ENCODE data around the gene PTHLH. TPM values are rescaled to one million over a fixed set of nuclear protein-coding genes. Genes with fewer than 3 reads are reported as not detected.
A peak's percentile ranks its signal among the peaks of the same experiment; 100 is the strongest.

Gene PTHLH
- total RNA-seq, 2 experiments from 2014 or later: not detected

GRCh38 chr12:27995406-27995805 lies 22.9 kb upstream of the PTHLH start:
- Mint-ChIP-seq H3K9me3 (no peaks in the 10 kb centered on the region), H3K4me3 (no peak overlapping the region), H3K27ac (no peak overlapping the region), H3K36me3 (ENCODE audit: low read depth) (no peaks in the 10 kb centered on the region), H3K4me1 (ENCODE audit: low read depth) (no peaks in the 10 kb centered on the region), H3K27me3 (ENCODE audit: low read depth) (peaks cover 5% of the 10 kb centered on the region)
- intact Hi-C loops (cut with micrococcal nuclease): no loop called here
- no peak for DNase-seq
- CTCF ChIA-PET: no interaction called here

DNA sequence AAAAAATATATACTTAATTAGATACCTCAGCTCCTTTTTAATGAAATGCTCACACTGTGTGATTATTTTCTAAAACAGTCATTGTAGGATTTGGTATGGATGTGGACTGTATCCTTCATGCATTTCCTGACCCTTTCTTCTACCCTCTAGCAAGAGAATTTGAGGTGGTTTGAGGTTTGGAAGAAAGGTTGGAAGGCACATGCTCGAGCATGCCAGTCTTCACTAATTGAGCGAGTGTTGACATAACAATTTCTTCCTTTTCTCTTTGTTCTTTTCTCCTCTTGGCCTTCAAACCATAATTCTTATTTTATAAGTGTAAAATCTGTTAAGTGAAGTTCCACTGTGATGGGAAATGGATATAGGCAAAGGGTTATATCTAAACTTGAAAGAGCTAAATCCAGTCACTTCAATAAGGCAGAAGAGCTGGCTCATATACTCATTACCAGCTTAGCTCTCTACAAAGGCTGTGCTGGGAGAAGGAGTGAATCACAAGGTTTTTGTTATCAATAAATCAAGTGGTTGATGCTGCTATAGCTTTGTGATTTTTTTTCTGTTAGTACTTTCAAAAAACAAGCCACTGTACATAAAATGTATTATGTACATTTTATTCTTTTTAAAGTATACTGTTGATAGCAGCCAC lies 16.2 kb upstream of the PTHLH start:
- Mint-ChIP-seq H3K27ac (no peak overlapping the region), H3K9me3 (no peaks in the 10 kb centered on the region), H3K27me3 (ENCODE audit: low read depth) (peaks cover 12% of the 10 kb centered on the region), H3K36me3 (ENCODE audit: low read depth) (no peaks in the 10 kb centered on the region), H3K4me3 (no peak overlapping the region), H3K4me1 (ENCODE audit: low read depth) (no peaks in the 10 kb centered on the region)
- CTCF ChIA-PET: interaction anchor here (0.6 kb wide), 1 partner anchor 18 kb away, joined by 3 read pairs; no protein-coding TSS in a partner anchor
- DNase-seq: no peak
- intact Hi-C loops (cut with micrococcal nuclease): no loop called here

DNA sequence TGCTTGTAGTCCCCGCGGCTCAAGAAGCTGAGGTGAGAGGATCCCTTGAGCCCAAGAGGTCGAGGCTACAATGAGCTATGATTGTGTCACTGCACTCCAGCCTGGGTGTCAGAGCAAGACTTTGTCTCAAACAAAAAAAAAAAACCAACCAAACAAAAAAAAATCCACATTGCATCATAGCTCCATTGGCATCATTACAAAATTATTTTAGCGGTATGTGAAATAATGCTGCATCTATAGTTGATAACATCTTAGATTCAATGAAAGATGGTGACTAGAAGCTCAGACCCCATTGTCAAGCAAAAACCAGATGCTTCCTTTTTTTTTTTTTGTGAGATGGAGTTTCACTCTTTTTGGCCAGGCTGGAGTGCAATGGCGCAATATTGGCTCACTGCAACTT lies 14.8 kb upstream of the PTHLH start:
- H3K27ac Mint-ChIP-seq: no peak overlapping the region
- intact Hi-C loops (cut with micrococcal nuclease): no loop called here
- DNase-seq: no peak
- no peaks in the 10 kb centered on the region for H3K36me3 Mint-ChIP-seq (ENCODE audit: low read depth)
- no peaks in the 10 kb centered on the region for H3K9me3 Mint-ChIP-seq
- H3K4me3 Mint-ChIP-seq: no peak overlapping the region
- H3K4me1 Mint-ChIP-seq (ENCODE audit: low read depth): no peaks in the 10 kb centered on the region
- CTCF ChIA-PET: interaction anchor here (0.7 kb wide), 1 partner anchor 118 kb away, joined by 4 read pairs; no protein-coding TSS in a partner anchor
- peaks cover 17% of the 10 kb centered on the region for H3K27me3 Mint-ChIP-seq (ENCODE audit: low read depth)

GRCh38 chr12:27984275-27984674 lies 11.7 kb upstream of the PTHLH start:
- CTCF ChIA-PET: no interaction called here
- DNase-seq: no peak
- H3K27me3 Mint-ChIP-seq (ENCODE audit: low read depth): peaks cover 28% of the 10 kb centered on the region
- H3K36me3 Mint-ChIP-seq (ENCODE audit: low read depth): no peaks in the 10 kb centered on the region
- H3K27ac Mint-ChIP-seq: no peak overlapping the region
- intact Hi-C loops (cut with micrococcal nuclease): no loop called here
- no peak overlapping the region for H3K4me3 Mint-ChIP-seq
- no peaks in the 10 kb centered on the region for H3K9me3 Mint-ChIP-seq
- H3K4me1 Mint-ChIP-seq (ENCODE audit: low read depth): no peaks in the 10 kb centered on the region

DNA sequence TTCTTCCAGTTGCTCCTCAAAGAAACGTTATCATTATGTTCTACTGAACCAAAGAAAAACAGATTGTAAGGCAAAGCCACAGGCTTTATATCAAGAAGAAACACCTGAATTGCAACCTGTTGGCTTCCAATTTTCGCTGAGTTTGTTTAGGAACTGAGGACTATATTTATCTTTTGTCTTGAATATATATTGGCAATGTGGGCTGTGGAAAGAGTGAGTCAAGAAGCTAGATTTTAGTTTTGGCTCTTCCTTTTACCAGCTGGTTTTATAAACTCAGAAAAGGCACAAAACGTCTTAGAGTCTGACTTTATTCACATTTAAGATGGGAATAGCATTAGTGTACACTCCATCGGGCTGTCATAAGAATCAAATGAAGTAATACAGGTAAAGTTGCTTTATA lies 10.4 kb upstream of the PTHLH start:
- intact Hi-C loops (cut with micrococcal nuclease): no loop called here
- H3K36me3 Mint-ChIP-seq (ENCODE audit: low read depth): no peaks in the 10 kb centered on the region
- H3K4me3 Mint-ChIP-seq: no peak overlapping the region
- no peaks in the 10 kb centered on the region for H3K9me3 Mint-ChIP-seq
- DNase-seq: no peak
- H3K4me1 Mint-ChIP-seq (ENCODE audit: low read depth): no peaks in the 10 kb centered on the region
- H3K27me3 Mint-ChIP-seq (ENCODE audit: low read depth): peaks cover 37% of the 10 kb centered on the region
- CTCF ChIA-PET: interaction anchor here (0.7 kb wide), 1 partner anchor 1123 kb away, joined by 3 read pairs; no protein-coding TSS in a partner anchor
- H3K27ac Mint-ChIP-seq: no peak overlapping the region

DNA sequence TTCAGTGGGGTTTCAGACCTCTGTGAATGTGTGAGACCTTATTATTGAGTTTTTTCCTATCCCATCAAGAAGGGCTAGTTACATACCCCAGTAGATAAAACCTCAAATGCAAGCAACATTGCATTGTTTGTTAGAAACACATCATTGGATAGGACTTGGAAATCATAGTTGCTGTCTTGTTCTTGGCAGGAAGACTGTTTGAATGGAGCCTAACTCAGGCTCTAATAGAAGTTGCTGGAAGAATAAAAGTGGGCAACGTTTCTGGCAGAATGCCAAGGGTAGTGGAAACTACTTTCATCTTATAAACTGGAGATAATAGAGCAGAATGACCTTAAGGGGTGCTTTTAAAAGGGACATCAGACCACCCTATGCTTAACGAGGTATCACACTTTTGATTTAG lies 9.9 kb upstream of the PTHLH start:
- H3K4me1 Mint-ChIP-seq (ENCODE audit: low read depth): no peaks in the 10 kb centered on the region

GRCh38 chr12:27981874-27982273 lies 9.3 kb upstream of the PTHLH start:
- no peak for DNase-seq
- Mint-ChIP-seq H3K36me3 (ENCODE audit: low read depth) (no peaks in the 10 kb centered on the region), H3K4me1 (ENCODE audit: low read depth) (no peaks in the 10 kb centered on the region), H3K4me3 (no peak overlapping the region), H3K27me3 (ENCODE audit: low read depth) (peaks cover 45% of the 10 kb centered on the region), H3K9me3 (no peaks in the 10 kb centered on the region), H3K27ac (no peak overlapping the region)
- CTCF ChIA-PET: no interaction called here
- intact Hi-C loops (cut with micrococcal nuclease): no loop called here

More for the DNA sequence above, 9.9 kb upstream of the PTHLH start:
- peaks cover 40% of the 10 kb centered on the region for H3K27me3 Mint-ChIP-seq (ENCODE audit: low read depth)
- H3K9me3 Mint-ChIP-seq: no peaks in the 10 kb centered on the region
- DNase-seq: no peak
- CTCF ChIA-PET: no interaction called here
- intact Hi-C loops (cut with micrococcal nuclease): no loop called here
- no peak overlapping the region for H3K27ac Mint-ChIP-seq
- no peaks in the 10 kb centered on the region for H3K36me3 Mint-ChIP-seq (ENCODE audit: low read depth)
- no peak overlapping the region for H3K4me3 Mint-ChIP-seq

DNA sequence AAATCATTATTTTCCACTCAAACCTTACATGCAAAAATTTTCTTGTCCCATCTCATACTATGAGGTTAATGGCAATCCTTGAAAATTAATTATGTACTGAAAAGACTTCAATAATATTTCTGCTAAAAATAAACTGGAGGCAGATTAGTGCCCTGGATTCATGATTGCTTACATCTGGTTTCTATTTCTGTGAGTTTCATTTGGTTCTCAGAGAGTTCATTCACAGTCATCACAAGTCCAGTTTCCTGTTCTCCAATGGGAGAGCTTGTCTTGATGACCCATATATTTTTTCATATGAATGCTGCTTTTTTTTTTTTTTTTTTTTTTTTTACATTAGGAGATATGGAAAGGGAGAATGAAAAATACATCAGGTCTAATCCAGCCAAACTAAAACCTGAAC lies 6.6 kb upstream of the PTHLH start:
- CTCF ChIA-PET: no interaction called here
- Mint-ChIP-seq H3K4me3 (no peak overlapping the region), H3K27me3 (ENCODE audit: low read depth) (peaks cover 68% of the 10 kb centered on the region), H3K36me3 (ENCODE audit: low read depth) (no peaks in the 10 kb centered on the region), H3K4me1 (ENCODE audit: low read depth) (peaks cover 7% of the 10 kb centered on the region), H3K9me3 (no peaks in the 10 kb centered on the region), H3K27ac (no peak overlapping the region)
- DNase-seq: no peak
- intact Hi-C loops (cut with micrococcal nuclease): loop anchor here (5.0 kb wide), 1 partner anchor 88 kb away; no protein-coding TSS in a partner anchor

DNA sequence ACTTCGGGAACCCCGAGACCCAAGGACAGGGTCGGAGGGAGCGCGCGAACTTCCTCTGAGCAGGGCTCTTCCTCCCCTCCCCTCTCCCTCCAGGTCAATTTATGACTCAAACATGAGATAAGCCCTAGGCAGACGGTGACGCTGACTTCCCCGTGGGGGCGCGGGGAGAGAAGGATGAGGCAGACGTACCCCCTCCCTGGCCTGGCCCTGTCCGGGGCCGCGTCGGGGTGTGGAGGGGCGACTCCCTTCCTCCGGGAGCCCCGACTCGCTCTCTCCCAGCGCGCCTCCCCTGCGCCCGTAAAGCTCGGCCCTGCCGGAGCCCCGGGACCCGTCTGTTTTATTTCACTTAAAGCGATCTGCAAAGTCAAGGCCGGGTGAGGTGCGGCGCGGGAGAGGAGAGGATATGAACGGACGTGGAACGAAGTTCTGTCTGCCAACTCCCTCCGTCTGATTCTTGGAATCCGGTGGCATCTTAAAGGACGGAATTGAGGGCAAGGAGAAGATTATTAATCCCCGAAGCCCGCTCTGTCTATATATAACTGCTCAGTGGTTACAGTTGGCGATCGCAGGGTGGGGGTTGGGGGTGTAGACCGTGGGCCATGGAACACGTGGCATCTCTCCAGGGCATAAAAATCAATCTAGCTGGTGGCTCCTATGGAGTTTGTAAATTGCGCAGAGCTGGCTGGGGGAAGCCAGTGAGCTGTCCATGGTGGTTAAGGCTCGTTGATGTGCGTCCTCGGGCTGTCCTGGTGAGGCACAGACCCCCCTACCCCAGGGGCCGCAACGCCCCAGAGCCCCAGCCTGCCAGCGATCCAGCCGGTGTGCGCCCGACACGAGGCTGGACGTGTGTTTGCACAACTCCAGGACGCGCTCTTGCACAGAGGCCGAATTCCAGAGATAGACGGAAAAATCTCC lies 2.9 kb upstream of the PTHLH start:
- Mint-ChIP-seq H3K36me3 (ENCODE audit: low read depth) (no peaks in the 10 kb centered on the region), H3K9me3 (no peaks in the 10 kb centered on the region), H3K4me3 (peak overlapping the region; percentile 53), H3K27me3 (ENCODE audit: low read depth) (peaks cover 82% of the 10 kb centered on the region), H3K4me1 (ENCODE audit: low read depth) (peaks cover 20% of the 10 kb centered on the region), H3K27ac (no peak overlapping the region)
- DNase-seq: peak; percentile 29
- CTCF ChIA-PET: no interaction called here
- intact Hi-C loops (cut with micrococcal nuclease): loop anchor here (1.0 to 5.0 kb wide), 3 partner anchors 8 to 278 kb away; no protein-coding TSS in a partner anchor

DNA sequence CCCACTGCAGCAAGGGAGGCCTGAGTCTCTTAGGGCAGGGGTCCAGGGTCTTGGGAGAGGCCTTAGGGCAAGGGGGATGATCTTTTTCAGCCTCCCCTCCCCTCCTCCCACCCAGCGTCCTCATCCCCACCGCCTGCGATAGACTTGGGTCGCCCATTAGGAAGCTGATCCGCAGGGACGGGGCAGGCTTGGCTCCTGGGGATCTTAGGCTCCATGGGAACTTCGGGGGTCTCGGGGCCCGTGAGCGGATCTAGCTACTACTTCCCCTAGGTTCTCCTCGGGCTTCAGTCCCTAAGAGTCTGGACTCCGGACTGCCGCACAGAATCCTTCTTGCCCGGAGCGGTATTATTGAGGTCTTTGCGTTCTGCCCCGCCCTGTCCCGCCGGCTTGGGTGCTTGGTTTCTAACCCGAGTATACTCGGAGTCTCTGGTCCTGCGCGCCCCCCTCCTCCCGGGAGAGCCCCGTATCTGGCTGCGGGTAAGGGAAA lies 2.2 kb upstream of the PTHLH start:
- intact Hi-C loops (cut with micrococcal nuclease): loop anchor here (1.0 to 5.0 kb wide), 3 partner anchors 7 to 279 kb away; no protein-coding TSS in a partner anchor

GRCh38 chr12:27973487-27973890 lies 956 bp upstream of the PTHLH start:
- H3K4me3 Mint-ChIP-seq: no peak overlapping the region
- H3K27me3 Mint-ChIP-seq (ENCODE audit: low read depth): peaks cover 83% of the 10 kb centered on the region
- CTCF ChIA-PET: no interaction called here
- no peak overlapping the region for H3K27ac Mint-ChIP-seq
- intact Hi-C loops (cut with micrococcal nuclease): no loop called here
- H3K36me3 Mint-ChIP-seq (ENCODE audit: low read depth): no peaks in the 10 kb centered on the region
- DNase-seq: no peak
- no peaks in the 10 kb centered on the region for H3K9me3 Mint-ChIP-seq
- peaks cover 31% of the 10 kb centered on the region for H3K4me1 Mint-ChIP-seq (ENCODE audit: low read depth)

More for the DNA sequence above, 2.2 kb upstream of the PTHLH start:
- peaks cover 82% of the 10 kb centered on the region for H3K27me3 Mint-ChIP-seq (ENCODE audit: low read depth)
- H3K4me3 Mint-ChIP-seq: peak overlapping the region; percentile 53
- H3K4me1 Mint-ChIP-seq (ENCODE audit: low read depth): peaks cover 23% of the 10 kb centered on the region
- DNase-seq: no peak
- CTCF ChIA-PET: no interaction called here
- H3K36me3 Mint-ChIP-seq (ENCODE audit: low read depth): no peaks in the 10 kb centered on the region
- H3K9me3 Mint-ChIP-seq: no peaks in the 10 kb centered on the region
- no peak overlapping the region for H3K27ac Mint-ChIP-seq

DNA sequence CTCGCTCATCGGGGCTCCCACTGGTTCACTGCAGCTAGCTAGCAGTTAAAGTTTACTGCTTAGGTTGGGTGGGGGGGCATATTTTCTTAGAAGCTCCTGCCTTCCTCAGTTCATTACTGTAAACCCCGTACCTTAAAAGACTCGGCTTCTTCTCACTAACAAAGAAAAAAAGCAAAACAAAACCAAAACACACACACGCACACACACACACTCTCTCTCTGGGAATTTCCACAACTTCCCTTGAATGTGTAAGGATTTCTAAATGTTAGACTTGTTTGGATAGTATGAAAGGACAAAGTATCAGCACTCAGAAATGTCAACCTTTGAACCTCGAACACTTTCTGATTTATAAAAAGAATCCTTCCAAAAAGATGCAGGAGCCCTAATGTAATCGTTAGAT lies 927 bp downstream of the PTHLH start:
- Mint-ChIP-seq H3K9me3 (no peaks in the 10 kb centered on the region), H3K4me1 (ENCODE audit: low read depth) (peaks cover 36% of the 10 kb centered on the region), H3K27ac (no peak overlapping the region), H3K27me3 (ENCODE audit: low read depth) (peaks cover 84% of the 10 kb centered on the region), H3K36me3 (ENCODE audit: low read depth) (no peaks in the 10 kb centered on the region), H3K4me3 (peak overlapping the region; percentile 1)
- no peak for DNase-seq
- intact Hi-C loops (cut with micrococcal nuclease): loop anchor here (2.0 kb wide), 2 partner anchors 201 to 217 kb away; no protein-coding TSS in a partner anchor
- CTCF ChIA-PET: no interaction called here
